Gastroesophageal sphincter (tissue), 3 donors: Measurements from ENCODE around the gene HSD17B11.

Experiments
- EP300 ChIP-seq: sonication (generic); formaldehyde crosslinking; IDR thresholded peaks from one replicate; pipeline ENCODE4 v1.6.1; 2017; ENCODE audit warnings: antibody characterized with exemption, mild to moderate bottlenecking
- POLR2A ChIP-seq, 2 donors: fragments of 450-650 bp; IDR thresholded peaks; one replicate each; pipeline ENCODE4 v1.6.1; 2017; ENCODE audit warnings: antibody characterized with exemption in 2 of 2, mild to moderate bottlenecking in 2 of 2, moderate library complexity in 1 of 2
- POLR2AphosphoS5 ChIP-seq: sonication (generic); formaldehyde crosslinking; IDR thresholded peaks from one replicate; pipeline ENCODE4 v1.6.1; 2017; ENCODE audit warnings: antibody characterized with exemption
- TF ChIP-seq, protein P1 (sequence below), 4 experiments: fragments of 200-600 bp in 2 of 4; fragments of 450-650 bp in 2 of 4; sonication (generic) in 1 of 4; IDR thresholded peaks; one replicate each; pipeline ENCODE4 v1.5.1; 2017 to 2019; ENCODE audit warnings: antibody characterized with exemption in 4 of 4, mild to moderate bottlenecking in 2 of 4, moderate library complexity in 2 of 4

DNA sequence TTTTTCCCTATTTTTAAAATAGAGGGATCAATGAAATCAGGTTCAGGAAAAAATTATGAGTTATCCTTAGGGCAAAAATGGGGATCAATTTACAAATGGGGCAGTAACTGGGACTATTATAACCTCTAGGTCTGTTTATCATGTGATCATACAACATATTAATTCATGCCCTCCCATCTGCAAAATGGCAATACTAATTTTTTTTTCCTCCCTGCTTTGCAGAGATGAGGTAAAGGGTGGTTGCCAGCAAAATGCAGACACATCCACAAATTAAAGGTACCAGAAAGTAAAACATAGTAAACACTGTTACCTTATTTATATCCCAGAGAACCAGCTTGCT lies 467 bp downstream of the HSD17B11 start:
- TF ChIP-seq POLR2A (IDR thresholded peaks at IDR 0.05) (no peak), POLR2AphosphoS5 (no peak), EP300 (no peak)
- TF ChIP-seq, protein P1, sequence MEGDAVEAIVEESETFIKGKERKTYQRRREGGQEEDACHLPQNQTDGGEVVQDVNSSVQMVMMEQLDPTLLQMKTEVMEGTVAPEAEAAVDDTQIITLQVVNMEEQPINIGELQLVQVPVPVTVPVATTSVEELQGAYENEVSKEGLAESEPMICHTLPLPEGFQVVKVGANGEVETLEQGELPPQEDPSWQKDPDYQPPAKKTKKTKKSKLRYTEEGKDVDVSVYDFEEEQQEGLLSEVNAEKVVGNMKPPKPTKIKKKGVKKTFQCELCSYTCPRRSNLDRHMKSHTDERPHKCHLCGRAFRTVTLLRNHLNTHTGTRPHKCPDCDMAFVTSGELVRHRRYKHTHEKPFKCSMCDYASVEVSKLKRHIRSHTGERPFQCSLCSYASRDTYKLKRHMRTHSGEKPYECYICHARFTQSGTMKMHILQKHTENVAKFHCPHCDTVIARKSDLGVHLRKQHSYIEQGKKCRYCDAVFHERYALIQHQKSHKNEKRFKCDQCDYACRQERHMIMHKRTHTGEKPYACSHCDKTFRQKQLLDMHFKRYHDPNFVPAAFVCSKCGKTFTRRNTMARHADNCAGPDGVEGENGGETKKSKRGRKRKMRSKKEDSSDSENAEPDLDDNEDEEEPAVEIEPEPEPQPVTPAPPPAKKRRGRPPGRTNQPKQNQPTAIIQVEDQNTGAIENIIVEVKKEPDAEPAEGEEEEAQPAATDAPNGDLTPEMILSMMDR (IDR thresholded peaks at IDR 0.05) = no peak
